Suprapubic skin (tissue), 4 donors: ENCODE data around the gene MCF2L2. TPM values are rescaled to one million over a fixed set of nuclear protein-coding genes. Genes with fewer than 3 reads are reported as not detected.

Source experiments
- DNase-seq, 2 donors: peaks; one replicate each; pipeline ENCODE4 v3.0.0-alpha.2; 2019; ENCODE audit warnings: low spot score in 2 of 2
- H3K27ac ChIP-seq: fragments of 200-600 bp; sonication (generic); one replicate; pipeline ENCODE4 v1.5.1; 2019
- H3K27me3 ChIP-seq: fragments of 200-600 bp; sonication (generic); one replicate; pipeline ENCODE4 v1.5.1; 2019
- H3K36me3 ChIP-seq: fragments of 200-600 bp; sonication (generic); one replicate; pipeline ENCODE4 v1.5.1; 2019
- H3K4me1 ChIP-seq: fragments of 200-600 bp; sonication (generic); one replicate; pipeline ENCODE4 v1.5.1; 2019
- H3K4me3 ChIP-seq: fragments of 200-600 bp; sonication (generic); one replicate; pipeline ENCODE4 v1.5.1; 2019; ENCODE audit warnings: mild to moderate bottlenecking
- H3K9me3 ChIP-seq: fragments of 200-600 bp; sonication (generic); one replicate; pipeline ENCODE4 v1.5.1; 2019
- CTCF ChIP-seq, 2 donors: fragments of 200-600 bp in 1 of 2; fragments of 450-650 bp in 1 of 2; sonication (generic) in 1 of 2; IDR thresholded peaks; one replicate each; pipeline ENCODE4 v1.5.1; 2016 to 2019; ENCODE audit warnings: antibody characterized with exemption in 2 of 2, mild to moderate bottlenecking in 1 of 2, moderate library complexity in 1 of 2
- EP300 ChIP-seq: sonication (generic); formaldehyde crosslinking; IDR thresholded peaks from one replicate; pipeline ENCODE4 v1.6.1; 2017; ENCODE audit warnings: antibody characterized with exemption
- POLR2A ChIP-seq, 2 donors: fragments of 450-650 bp; IDR thresholded peaks; one replicate each; pipeline ENCODE4 v1.6.1; 2017; ENCODE audit warnings: antibody characterized with exemption in 2 of 2, mild to moderate bottlenecking in 2 of 2, moderate library complexity in 2 of 2
- POLR2AphosphoS5 ChIP-seq, 3 donors: sonication (generic); formaldehyde crosslinking; IDR thresholded peaks; one replicate each; pipeline ENCODE4 v1.6.1; 2017; ENCODE audit warnings: antibody characterized with exemption in 3 of 3
- WGBS: methylation state at CpG from one replicate; pipeline ENCODE4 v1.1.5; 2018; 5-methylcytosine and 5-hydroxymethylcytosine counted together
- total RNA-seq, 4 donors: library from RNA; depleted of rRNA; stranded (reverse); fragments of >200 nt; gene quantifications; one replicate each; pipeline ENCODE4 v1.1.0, GENCODE V29; 2016

MCF2L2 gene
- total RNA-seq, 4 donors from 2014 or later: 0.36 to 2.2 (median 0.64) TPM

GRCh38 chr3:183160616-183161015 is 267.8 kb downstream of the MCF2L2 start:
- no peak for DNase-seq
- TF ChIP-seq POLR2AphosphoS5 (IDR thresholded peaks at IDR 0.05) (no peak), CTCF (IDR thresholded peaks at IDR 0.05) (no peak), POLR2A (IDR thresholded peaks at IDR 0.05) (no peak), EP300 (no peak)
- Histone ChIP-seq H3K4me3 (no peak overlapping the region), H3K27me3 (no peaks in the 10 kb centered on the region), H3K9me3 (no peaks in the 10 kb centered on the region), H3K4me1 (peaks cover 12% of the 10 kb centered on the region), H3K27ac (no peak overlapping the region), H3K36me3 (no peaks in the 10 kb centered on the region)
- WGBS: 83% methylated on average over 5 of the region's 5 CpGs

- no peak for DNase-seq
- 83% methylated on average over 3 of the region's 3 CpGs for WGBS
- H3K27ac ChIP-seq: no peak overlapping the region
- peaks cover 12% of the 10 kb centered on the region for H3K4me1 ChIP-seq
- no peaks in the 10 kb centered on the region for H3K9me3 ChIP-seq
- H3K4me3 ChIP-seq: no peak overlapping the region
- H3K36me3 ChIP-seq: no peaks in the 10 kb centered on the region
- no peaks in the 10 kb centered on the region for H3K27me3 ChIP-seq
- no peak for TF ChIP-seq POLR2AphosphoS5 (IDR thresholded peaks at IDR 0.05)
- no peak for TF ChIP-seq CTCF (IDR thresholded peaks at IDR 0.05)
- no peak for TF ChIP-seq EP300
- TF ChIP-seq POLR2A (IDR thresholded peaks at IDR 0.05): no peak
Observed at GRCh38 chr3:183159333-183159732, 269.1 kb downstream of the MCF2L2 start.

- H3K27ac ChIP-seq: no peak overlapping the region
- TF ChIP-seq POLR2A (IDR thresholded peaks at IDR 0.05) (no peak), POLR2AphosphoS5 (IDR thresholded peaks at IDR 0.05) (no peak), CTCF (IDR thresholded peaks at IDR 0.05) (no peak), EP300 (no peak)
- H3K4me1 ChIP-seq: peaks cover 12% of the 10 kb centered on the region
- no peaks in the 10 kb centered on the region for H3K27me3 ChIP-seq
- 92% methylated on average over 2 of the region's 3 CpGs for WGBS
- no peaks in the 10 kb centered on the region for H3K9me3 ChIP-seq
- no peak for DNase-seq
- no peak overlapping the region for H3K4me3 ChIP-seq
- H3K36me3 ChIP-seq: no peaks in the 10 kb centered on the region
Observed at GRCh38 chr3:183158551-183159006, 269.8 kb downstream of the MCF2L2 start.

DNA sequence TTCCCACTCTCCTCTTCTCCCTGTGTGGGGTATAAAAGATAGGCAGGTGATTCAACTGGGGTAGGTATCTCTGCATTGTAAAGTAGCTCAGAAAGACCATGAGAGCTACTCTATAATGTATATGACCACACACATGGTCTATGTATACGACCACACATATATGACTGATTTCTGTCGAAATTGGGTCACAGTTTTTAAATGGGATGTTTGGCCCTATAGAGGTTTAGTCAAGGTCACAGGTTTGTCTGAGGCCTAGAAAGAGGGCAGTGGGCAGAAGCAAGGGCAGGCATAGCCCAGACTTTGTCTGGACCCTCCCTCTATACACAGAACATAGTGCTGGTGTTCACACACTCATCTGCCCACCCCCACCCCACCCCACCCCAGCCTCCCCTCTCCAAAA is 270.3 kb downstream of the MCF2L2 start:
- Histone ChIP-seq H3K36me3 (no peaks in the 10 kb centered on the region), H3K27ac (no peak overlapping the region), H3K9me3 (no peaks in the 10 kb centered on the region), H3K4me1 (peaks cover 12% of the 10 kb centered on the region), H3K4me3 (no peak overlapping the region), H3K27me3 (no peaks in the 10 kb centered on the region)
- DNase-seq: no peak
- WGBS: 97% methylated on average over 2 of the region's 2 CpGs
- no peak for TF ChIP-seq POLR2AphosphoS5 (IDR thresholded peaks at IDR 0.05)
- no peak for TF ChIP-seq POLR2A (IDR thresholded peaks at IDR 0.05)
- no peak for TF ChIP-seq CTCF (IDR thresholded peaks at IDR 0.05)

- Histone ChIP-seq H3K4me1 (no peaks in the 10 kb centered on the region), H3K27me3 (no peaks in the 10 kb centered on the region), H3K36me3 (no peaks in the 10 kb centered on the region), H3K27ac (no peak overlapping the region), H3K9me3 (no peaks in the 10 kb centered on the region), H3K4me3 (no peak overlapping the region)
- no peak for TF ChIP-seq POLR2AphosphoS5 (IDR thresholded peaks at IDR 0.05)
- DNase-seq: no peak
- 85% methylated on average over 5 of the region's 5 CpGs for WGBS
Observed at GRCh38 chr3:183156266-183156665, 272.2 kb downstream of the MCF2L2 start.

DNA sequence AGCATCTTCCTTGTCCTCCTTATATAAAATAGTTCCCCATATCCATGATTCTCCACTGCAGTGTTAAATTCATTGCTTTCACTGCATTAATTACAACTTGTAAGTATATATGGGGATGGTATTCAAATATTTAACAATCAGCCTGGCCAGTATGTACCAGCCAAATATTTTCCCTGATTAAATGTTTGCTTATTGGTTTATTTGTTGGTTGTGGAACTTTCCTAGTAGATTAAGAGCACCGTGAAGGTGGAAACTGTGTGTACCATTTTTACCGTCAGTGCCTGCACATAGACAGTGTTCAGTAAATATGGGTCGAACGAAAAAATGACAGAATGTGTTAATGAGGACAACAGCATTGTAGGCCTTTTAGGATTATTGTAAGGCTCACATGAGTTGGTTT is 272.9 kb downstream of the MCF2L2 start:
- no peak overlapping the region for H3K4me3 ChIP-seq
- no peaks in the 10 kb centered on the region for H3K4me1 ChIP-seq
- WGBS: 93% methylated on average over 4 of the region's 4 CpGs
- H3K27me3 ChIP-seq: no peaks in the 10 kb centered on the region
- no peak for DNase-seq
- H3K36me3 ChIP-seq: no peaks in the 10 kb centered on the region
- no peaks in the 10 kb centered on the region for H3K9me3 ChIP-seq
- H3K27ac ChIP-seq: no peak overlapping the region
- TF ChIP-seq CTCF (IDR thresholded peaks at IDR 0.05) (no peak), POLR2AphosphoS5 (IDR thresholded peaks at IDR 0.05) (no peak)
